ENCODE measurements around the gene PHC1. TPM values are rescaled to one million over a fixed set of nuclear protein-coding genes. Genes with fewer than 3 reads are reported as not detected.

The PHC1 gene
- total and polyA plus RNA-seq, 3 donors from 2014 or later = 112 to 154 (median 134) TPM

DNA sequence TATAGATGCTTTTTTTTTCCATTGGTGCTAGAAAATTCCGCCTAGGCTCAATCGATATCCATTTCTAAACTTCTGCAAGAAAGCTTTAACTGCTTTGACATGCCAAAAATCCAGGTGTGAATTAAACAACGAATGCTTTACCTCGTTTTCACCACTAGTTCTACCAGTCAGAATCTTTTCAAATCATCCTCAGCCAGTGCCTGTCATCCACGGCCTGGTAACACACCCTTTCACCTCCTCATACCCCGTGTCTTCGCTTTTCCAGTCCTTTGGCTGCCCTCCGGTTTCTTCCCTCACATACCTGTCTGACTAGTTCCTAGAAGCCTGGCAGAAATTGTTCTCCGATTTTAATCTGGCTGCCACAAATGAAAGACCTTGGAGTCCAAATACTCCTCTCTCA, 1.4 kb upstream of the PHC1 start:
- Histone ChIP-seq H3K4me3 (no peak overlapping the region), H3K36me3 (ENCODE audit: low read depth, missing control alignments) (no peaks in the 10 kb centered on the region), H3K27ac (peak overlapping the region; percentile 79 to 86), H3K9me3 (no peaks in the 10 kb centered on the region), H3K4me1 (peaks cover 12% of the 10 kb centered on the region), H3K27me3 (no peaks in the 10 kb centered on the region)
- intact Hi-C loops (cut with DNase I; ENCODE audit: low total_unique reads) = no loop called here
- DNase-seq = no peak
- no peak for TF ChIP-seq POLR2A (IDR thresholded peaks at IDR 0.05)
- TF ChIP-seq, protein P1, sequence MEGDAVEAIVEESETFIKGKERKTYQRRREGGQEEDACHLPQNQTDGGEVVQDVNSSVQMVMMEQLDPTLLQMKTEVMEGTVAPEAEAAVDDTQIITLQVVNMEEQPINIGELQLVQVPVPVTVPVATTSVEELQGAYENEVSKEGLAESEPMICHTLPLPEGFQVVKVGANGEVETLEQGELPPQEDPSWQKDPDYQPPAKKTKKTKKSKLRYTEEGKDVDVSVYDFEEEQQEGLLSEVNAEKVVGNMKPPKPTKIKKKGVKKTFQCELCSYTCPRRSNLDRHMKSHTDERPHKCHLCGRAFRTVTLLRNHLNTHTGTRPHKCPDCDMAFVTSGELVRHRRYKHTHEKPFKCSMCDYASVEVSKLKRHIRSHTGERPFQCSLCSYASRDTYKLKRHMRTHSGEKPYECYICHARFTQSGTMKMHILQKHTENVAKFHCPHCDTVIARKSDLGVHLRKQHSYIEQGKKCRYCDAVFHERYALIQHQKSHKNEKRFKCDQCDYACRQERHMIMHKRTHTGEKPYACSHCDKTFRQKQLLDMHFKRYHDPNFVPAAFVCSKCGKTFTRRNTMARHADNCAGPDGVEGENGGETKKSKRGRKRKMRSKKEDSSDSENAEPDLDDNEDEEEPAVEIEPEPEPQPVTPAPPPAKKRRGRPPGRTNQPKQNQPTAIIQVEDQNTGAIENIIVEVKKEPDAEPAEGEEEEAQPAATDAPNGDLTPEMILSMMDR (IDR thresholded peaks at IDR 0.05) = no peak
- WGBS, 2 donors = 27 to 30% methylated on average over 9 of the region's 9 CpGs

GRCh38 chr12:8913702-8914032, 642 bp upstream of the PHC1 start:
- no peak for DNase-seq
- WGBS, 2 donors = 3 to 5% methylated on average over 6 of the region's 6 CpGs

DNA sequence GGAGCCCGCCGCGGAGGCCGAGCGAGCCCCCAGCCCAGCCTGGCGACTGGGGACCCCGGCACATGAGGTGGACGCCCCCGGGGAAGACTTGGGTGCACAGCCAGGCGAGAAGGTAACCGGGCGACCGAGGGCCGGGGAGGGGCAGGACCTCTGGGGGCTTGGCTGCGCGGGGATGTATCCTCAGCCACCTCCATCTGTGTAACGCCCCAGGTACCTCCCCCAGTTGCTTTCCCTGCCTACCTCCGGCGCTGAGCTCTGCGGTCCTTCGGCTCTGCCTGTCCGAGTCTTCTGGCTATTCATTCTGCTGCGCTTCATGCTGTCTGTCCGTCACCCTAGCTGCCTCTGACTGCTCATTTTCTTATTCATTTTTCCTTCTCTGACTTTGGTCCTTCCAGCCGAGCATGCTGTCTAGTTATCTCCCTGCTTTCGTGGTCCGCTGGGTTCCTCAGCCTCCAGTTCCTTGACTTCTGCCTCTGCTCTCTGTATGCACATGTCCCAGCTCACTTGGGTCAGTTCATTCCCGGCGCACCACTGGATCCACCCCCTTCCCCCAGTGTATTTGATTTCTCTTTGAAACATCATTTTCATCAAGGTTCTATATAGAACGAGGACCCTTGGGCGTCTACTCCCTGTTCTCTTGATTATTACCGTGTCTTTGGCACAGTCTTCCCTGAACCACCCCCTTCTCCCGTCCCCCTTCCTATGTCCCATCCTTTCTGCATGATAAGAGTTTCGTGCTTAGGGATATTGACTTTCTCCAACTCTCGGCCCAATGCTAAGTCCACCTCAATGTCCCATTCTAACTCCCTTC, 612 bp downstream of the PHC1 start:
- peaks cover 12% of the 10 kb centered on the region for H3K4me1 ChIP-seq
- peak overlapping the region; percentile 73 to 80 for H3K4me3 ChIP-seq
- peak; percentile 58 for DNase-seq
- no peaks in the 10 kb centered on the region for H3K27me3 ChIP-seq
- intact Hi-C loops (cut with DNase I; ENCODE audit: low total_unique reads) = no loop called here
- peak overlapping the region in 1 of 2 donors; percentile 86 for H3K27ac ChIP-seq
- 1% methylated on average over 19 to 26 of the region's 35 CpGs for WGBS, 2 donors
- H3K36me3 ChIP-seq (ENCODE audit: low read depth, missing control alignments) = no peaks in the 10 kb centered on the region
- H3K9me3 ChIP-seq = no peaks in the 10 kb centered on the region
- TF ChIP-seq POLR2A (IDR thresholded peaks at IDR 0.05) = no peak
- TF ChIP-seq, protein P1 (IDR thresholded peaks at IDR 0.05) = no peak

More at GRCh38 chr12:8913702-8914032, 642 bp upstream of the PHC1 start:
- peak overlapping the region; percentile 73 to 80 for H3K4me3 ChIP-seq
- intact Hi-C loops (cut with DNase I; ENCODE audit: low total_unique reads) = no loop called here
- H3K36me3 ChIP-seq (ENCODE audit: low read depth, missing control alignments) = no peaks in the 10 kb centered on the region
- no peak for TF ChIP-seq POLR2A (IDR thresholded peaks at IDR 0.05)
- TF ChIP-seq, protein P1 (IDR thresholded peaks at IDR 0.05) = no peak
- peak overlapping the region; percentile 79 to 86 for H3K27ac ChIP-seq
- H3K4me1 ChIP-seq = peaks cover 12% of the 10 kb centered on the region
- H3K9me3 ChIP-seq = no peaks in the 10 kb centered on the region
- no peaks in the 10 kb centered on the region for H3K27me3 ChIP-seq

GRCh38 chr12:8916154-8916553, 1.8 kb downstream of the PHC1 start:
- no peaks in the 10 kb centered on the region for H3K27me3 ChIP-seq
- peaks cover 12% of the 10 kb centered on the region for H3K4me1 ChIP-seq
- H3K36me3 ChIP-seq (ENCODE audit: low read depth, missing control alignments) = no peaks in the 10 kb centered on the region
- H3K27ac ChIP-seq = no peak overlapping the region
- H3K9me3 ChIP-seq = no peaks in the 10 kb centered on the region
- TF ChIP-seq POLR2A (IDR thresholded peaks at IDR 0.05) = no peak
- TF ChIP-seq, protein P1 (IDR thresholded peaks at IDR 0.05) = no peak
- intact Hi-C loops (cut with DNase I; ENCODE audit: low total_unique reads) = no loop called here
- H3K4me3 ChIP-seq = no peak overlapping the region
- no peak for DNase-seq

DNA sequence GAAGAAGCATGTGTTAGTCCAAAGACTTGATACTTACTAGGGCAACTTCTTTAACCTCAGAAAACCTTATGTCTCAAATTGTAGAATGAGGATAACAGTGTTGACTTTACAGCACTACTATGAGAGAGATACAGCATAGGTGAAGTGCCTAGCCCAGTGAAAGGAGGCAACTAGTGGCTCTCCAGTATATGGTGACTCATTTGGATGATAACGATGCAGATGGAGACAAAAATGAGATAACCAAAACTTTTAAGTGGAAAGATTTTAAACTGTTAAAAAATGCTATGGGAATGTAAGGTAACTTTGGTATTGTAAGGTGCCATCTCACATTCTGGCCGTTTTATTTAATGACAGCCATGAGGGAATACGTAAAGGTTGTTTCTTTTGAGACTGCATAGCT, 2.7 kb downstream of the PHC1 start:
- WGBS, 2 donors = 84% methylated on average over 3 of the region's 3 CpGs
- DNase-seq = no peak
- intact Hi-C loops (cut with DNase I; ENCODE audit: low total_unique reads) = no loop called here
- Histone ChIP-seq H3K36me3 (ENCODE audit: low read depth, missing control alignments) (no peaks in the 10 kb centered on the region), H3K27ac (no peak overlapping the region), H3K4me1 (peaks cover 12% of the 10 kb centered on the region), H3K27me3 (no peaks in the 10 kb centered on the region), H3K4me3 (no peak overlapping the region), H3K9me3 (no peaks in the 10 kb centered on the region)
- no peak for TF ChIP-seq POLR2A (IDR thresholded peaks at IDR 0.05)
- TF ChIP-seq, protein P1 (IDR thresholded peaks at IDR 0.05) = no peak

All from testis (tissue), 3 donors.